GM19324 (cell line): ENCODE results near the gene ADARB2.
"Not testable (repeated sequence)": the region's sequence is repeated elsewhere in the genome, so short reads cannot be mapped to it uniquely, and the experiment has no call there.

ENCODE experiments used
- ATAC-seq: cut with Tn5 transposase; IDR thresholded peaks from one replicate; pipeline ENCODE4 v1.9.1; 2021; ENCODE audit warnings: mild to moderate bottlenecking, moderate library complexity; ENCODE audit not compliant: unreplicated experiment, low FRiP score

ADARB2 gene

DNA sequence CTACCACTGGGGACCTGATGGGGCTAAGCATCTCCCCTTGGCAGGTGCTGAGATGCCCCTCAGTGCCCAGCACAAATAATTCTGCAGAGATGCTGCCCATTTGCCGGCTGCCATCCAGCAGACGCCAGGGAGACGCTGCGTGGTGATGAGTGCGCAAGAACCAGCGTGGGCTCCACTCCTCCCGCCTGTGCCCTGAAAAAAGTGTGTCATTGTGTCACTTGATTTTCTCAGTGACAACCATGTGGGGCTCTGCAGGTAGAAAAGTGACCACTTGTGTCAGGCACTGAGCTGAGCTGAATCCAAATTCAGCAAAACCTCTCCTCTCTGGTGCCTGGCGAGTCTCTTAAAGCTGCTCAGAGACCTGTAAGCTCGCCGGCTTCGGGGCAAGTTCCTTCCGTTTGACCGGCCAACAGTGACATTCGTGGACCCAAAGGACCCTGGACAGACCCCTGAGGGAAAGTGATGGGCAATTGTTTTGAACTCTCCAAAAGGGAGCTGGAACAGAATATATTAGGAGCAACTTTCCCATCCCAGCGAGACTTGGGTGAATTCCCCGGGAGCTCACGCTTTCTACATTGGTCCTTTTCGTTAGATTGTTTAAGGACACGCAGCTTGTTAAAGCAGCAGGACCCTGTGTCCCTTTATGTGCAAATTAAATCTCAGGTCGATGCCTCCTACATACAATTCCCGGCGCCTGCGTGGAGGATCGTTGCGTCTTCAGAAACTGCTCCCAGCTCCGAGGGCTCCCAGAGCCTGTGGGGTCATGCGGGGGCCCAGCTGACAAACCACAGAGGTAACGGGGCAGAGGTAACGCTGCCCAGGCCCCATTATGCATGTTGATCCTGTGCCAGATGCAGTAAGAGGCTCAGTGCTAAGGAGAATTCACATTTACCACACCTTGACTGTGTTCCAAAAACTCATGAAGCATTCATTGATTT lies 332.7 kb downstream of the ADARB2 start:
- ATAC-seq: no peak

DNA sequence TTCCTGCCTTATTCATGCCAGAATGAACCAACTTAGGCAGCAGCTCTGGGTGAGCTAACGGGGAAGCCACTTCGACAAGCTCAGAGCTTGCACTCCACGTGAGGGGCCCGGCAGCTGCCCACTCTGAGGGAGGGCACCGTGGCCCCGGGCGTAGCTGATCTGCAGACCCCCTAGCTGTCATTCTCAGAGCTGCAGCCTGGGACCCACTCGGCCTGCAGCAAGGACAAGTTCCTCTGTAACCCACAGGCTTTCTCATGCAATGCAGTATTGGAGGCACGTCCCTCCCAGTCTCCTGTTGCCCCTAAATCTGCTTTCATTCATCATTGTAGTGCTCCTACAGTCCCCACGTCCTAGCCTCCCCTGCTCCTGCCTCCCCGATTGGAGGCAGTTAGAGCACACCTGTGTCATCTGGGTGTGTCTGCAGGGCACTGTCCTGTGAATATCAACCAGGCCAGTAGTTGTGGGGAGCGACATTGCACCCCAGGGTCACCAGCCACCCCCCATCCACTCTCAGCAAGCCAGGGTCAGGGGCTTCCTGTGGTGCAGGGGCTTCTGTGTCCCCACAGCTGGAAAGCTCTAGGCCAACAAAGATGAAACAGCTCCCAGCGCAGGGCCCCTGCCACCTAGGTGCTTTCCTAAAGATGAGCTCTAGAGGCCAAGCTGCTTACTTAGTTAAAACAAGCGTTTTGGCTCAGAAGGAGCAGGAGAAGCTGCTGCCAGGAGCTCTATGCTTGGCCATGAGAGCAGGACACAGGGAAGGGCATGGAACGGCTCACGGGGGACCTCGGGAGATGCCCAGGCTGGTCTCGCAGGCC lies 333.6 kb downstream of the ADARB2 start:
- no peak for ATAC-seq

DNA sequence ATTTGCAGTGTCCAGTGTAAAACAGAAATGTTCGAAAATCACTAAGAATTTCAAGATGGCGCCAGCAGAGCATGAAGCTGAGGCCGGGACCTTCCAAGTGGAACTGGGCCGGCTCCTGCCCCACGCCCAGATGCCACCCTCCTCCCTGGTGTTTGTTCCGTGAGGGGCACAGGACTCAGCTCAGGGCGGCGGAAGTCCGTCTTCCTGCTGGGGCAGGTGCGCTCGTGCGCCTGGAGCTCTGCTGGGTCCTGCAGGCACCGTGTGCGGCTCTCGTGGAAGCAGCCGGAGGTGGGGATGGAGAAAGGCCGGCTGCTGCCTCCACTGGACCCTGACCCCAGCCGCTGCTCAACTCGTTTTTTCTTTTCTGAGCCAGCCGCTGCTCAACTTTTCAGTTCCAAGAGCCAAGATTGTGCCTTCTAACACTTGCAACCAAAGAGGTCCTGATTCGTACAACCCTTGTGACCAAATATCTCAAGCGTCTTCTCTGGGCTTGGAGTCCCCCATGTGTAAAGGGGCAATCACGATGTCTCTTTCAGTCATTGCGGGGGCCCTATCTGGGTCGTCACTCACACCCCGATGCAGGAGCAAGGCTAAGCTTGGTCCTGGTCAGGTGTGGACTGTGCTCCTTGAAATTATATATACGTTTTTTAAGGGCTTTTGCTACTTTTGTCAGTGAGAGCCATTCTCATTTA lies 334.4 kb downstream of the ADARB2 start:
- no peak for ATAC-seq

DNA sequence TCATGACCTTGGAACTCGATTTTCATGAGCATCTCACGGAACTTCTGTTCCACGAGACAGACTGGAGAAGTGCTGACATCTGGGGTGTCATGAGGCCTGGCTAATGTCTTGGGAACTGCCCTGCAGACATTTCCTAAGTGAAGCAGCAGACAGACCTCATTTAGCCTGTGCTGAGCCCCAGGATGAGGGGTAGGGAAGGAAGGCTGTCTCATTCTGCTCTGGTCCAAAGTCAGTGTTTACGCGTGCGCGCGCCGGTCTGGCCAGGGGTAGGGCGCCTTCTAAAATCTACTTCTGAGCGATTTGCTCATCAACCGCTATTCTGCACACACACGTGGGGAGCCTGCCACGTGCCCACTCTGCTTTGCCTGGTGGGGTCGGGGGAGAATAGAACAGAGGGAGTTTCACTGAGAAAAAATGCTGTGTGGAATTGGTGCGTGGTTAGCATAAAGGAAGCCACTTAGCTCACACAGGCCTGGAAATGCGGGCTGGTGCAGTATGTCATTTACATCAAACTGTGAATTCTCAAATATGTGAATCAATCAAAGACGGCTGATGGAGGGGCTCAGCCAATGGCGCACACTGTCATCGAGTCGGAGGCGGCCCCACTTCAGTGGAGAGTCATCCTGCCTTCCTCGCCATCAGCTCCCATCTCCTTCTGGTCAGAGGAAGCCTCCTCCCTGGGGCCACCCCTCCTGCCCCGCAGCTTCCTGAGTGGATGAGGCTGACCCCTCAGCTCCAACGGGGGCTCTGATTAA lies 335.1 kb downstream of the ADARB2 start:
- no peak for ATAC-seq

DNA sequence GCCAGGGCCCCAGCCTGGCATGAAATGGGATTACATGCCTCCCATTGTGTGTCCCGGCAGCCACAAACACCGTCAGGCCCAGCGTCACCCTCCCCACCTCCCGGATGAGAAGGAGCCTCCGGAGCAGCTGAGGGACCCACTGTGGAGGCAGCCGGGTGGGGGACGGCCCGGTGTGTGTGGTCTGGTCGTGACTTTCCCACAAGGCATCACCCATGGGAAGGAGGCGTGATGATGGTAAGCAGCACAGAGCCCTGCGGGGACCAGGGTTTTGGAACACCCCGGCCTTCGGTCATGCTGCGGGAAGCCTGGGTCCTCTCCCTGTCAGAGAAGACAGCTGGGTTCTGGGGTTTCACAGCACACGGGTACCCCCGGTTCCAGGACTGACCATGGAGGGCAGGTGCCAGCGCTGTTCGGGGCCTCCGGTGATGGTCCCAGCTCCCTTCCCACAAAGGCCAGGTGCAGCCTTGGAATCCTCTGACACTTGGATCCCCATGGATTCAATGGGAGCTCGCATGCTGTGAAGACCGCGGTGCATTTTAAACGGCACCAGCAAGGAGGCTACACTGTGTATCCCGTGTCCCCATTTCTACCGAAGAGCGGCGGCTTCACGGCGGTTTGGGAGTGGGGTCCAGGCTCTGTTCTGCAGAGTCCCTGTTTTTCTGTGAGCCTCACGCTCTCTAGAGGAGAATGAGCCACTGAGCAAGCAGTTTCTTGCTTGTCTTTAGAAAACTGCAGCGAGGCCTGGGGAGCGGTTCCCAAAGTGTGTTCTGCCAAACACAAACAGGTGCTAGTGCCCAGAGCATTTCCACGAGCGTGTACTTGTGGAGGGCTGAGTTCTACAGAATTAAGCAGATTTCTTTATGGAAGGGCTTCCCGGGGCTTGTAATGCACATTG lies 336.0 kb downstream of the ADARB2 start:
- ATAC-seq: no peak

DNA sequence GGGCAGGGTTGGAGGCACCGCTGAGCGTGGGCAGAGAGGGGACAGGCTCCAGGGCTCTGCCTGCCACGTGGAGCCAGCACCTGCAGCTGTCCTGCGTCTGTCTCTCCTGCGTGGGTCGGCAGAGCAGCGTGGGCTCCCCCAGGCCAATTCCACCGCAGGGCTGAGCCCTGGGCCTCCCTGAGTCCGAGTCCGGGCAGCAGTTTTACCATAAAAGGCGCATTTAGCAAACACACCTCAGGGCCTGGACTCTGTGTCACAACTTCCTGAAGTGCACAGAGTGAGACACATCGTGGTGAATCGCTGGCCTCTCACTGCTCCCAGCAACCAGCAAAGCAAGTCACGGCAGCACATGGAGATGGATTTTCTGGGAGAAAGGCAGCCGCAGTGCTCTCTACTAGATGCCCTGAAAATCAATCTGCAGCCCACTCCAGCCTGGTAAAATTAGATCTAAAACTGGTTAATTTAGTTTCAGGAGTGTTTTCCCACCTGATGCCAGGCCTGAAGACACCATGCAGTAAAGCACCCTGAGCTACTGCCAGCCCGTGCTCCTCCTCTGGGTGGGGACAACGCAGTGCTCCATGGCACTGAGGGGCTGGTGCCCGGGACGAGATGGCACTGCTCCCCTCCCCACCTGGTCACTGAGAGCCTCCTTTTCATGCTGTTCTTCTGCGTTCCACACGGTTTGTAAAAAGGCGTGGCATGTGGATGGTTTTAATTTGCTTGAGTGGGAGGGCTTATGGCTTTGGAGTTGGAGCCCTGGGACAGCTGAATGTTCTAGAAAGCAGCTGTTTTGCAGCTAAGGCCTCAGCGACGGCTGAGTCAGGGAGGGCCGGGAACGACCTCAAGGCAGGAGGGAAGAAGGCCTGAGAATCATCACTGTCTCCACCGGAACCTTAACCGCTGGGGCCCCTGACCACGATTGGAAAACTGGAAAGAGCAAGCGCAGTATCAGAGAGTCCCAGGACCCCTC lies 336.9 kb downstream of the ADARB2 start:
- no peak for ATAC-seq

DNA sequence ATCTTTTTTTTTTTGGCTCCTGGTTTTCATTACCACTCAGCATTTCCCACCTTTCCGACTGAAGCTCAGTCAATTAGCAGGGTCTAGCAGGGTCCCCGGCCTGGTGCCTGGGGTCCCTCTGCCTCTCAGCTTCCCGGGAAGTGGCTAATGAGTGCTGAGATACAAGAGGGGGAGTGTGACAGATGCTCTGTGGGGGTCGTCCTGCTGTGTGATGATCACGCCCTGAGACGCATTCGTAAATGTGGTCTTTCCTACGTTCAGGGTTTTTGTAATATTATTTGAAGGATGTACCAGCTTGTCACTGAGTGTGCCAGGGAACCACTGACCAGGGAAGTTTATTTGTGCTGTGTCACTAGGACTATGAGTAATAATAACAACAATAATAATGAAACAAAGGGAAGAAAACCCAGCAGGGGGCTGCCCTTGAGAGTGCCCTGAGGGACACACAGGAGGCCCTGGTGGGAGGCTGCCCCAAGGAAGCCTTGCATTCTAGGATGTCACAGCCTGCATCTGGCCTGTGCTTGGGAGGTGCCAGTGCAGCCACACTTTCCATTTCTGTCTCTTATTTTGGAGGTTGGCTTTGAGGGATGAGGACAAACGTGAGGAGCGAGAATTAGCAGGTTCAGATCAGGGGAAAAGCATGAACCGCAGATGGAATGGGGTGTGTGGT lies 337.8 kb downstream of the ADARB2 start:
- no peak for ATAC-seq

DNA sequence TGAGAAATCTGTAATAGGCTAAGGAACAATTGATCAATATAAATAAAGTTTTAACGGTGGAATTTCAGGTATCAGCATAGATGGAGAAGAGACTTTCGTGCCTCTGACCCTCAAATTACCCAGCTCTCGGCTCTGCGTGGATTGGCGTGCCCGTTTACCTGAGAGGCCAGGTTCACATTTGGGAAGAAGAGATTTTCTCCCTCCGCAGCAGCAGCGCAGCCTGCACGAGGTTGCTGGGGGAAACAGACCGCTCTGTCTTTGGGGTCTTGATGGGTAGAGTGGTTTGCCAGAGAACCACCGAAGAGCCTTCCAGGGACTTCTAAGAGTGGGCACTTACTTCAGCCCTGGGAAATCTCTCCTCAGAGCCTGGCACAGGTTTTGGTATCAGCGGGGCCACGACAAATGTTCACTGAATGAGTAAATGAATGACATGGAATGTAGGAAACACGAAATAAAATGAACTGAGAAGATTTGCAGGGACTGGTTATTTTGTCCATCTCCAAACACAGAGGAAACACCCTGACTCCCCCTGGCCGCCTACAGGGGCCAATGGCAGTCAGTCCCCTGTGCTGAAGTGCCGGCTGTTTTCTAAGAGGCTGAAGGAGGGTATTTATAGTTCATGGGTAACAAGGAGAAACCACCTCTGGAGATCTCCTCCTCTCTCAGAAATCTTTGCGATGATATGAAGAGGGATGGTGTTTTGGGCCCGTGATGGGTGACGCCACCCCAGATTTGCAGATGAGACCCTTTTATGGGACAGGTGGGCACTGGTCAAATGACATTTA lies 338.5 kb downstream of the ADARB2 start:
- no peak for ATAC-seq

DNA sequence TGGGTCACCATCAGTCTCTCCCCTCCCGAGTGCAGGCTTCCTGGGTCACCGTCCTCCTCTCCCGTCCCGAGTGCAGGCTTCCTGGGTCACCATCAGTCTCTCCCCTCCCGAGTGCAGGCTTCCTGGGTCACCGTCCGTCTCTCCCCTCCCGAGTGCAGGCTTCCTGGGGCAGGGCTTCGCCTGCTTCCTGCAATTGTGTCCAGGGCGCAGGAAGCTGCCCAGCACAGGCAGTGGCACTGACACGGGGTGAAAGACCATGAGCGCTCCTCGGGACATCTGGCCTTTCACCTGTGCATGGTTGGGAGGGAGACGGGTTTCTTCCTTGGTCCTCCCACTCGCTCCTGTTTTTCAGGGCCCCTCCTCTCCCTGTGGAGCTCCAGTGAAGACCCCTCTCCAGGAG lies 339.2 kb downstream of the ADARB2 start:
- not testable (repeated sequence) for ATAC-seq

DNA sequence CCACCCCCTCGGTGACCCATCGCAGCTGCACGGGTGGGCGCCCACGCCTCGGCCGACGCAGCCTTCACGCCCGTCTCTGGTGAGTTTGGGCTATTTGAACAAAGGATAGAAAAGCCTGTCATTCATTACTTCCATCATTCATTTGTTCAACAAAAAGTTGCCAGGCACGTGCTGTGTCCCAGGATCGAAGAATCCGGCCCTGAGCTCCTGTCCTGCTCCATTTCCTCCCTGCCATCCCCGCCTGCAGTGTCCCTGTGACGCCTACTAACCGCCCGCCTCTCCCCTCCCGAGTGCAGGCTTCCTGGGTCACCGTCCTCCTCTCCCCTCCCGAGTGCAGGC lies 341.1 kb downstream of the ADARB2 start:
- ATAC-seq: no peak

DNA sequence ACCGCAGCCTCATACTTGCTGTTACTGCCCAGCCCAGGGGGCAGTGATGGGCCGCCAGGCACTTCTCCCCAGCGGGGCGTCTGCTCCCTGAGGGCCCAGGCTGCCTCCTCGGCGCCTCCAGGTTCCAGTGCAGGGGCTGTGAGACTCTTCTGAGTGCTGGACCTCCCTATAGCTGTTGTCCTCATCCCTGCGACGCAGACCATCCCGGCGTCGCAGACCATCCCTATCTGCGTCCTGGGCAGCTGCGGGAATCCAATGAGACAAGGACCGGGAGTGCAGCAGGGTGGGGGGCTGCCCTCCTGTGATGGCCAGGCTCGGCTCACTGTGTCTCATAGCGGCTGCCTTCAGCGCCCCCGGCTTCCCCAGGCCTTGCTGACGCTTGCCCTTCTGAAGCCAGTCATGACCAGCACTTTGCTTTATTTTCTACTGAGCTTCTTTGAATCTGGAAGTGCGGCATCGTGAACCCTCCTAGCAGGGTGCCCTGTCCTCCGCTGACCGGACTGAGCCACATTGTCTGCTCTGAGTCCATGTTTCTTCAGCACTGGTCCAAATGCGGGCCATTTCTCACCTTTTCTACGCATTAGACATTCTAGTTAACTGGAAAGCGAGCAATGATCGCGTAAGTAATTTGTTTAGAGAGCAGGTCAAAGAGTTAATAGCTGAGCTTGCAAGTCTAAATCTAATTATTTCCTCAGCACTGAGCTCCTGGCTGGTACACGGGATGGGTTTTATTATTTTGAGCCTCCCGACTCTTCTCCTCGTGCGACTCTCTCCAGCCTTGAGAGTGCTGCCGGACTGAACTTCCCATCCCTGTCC lies 341.6 kb downstream of the ADARB2 start:
- no peak for ATAC-seq

DNA sequence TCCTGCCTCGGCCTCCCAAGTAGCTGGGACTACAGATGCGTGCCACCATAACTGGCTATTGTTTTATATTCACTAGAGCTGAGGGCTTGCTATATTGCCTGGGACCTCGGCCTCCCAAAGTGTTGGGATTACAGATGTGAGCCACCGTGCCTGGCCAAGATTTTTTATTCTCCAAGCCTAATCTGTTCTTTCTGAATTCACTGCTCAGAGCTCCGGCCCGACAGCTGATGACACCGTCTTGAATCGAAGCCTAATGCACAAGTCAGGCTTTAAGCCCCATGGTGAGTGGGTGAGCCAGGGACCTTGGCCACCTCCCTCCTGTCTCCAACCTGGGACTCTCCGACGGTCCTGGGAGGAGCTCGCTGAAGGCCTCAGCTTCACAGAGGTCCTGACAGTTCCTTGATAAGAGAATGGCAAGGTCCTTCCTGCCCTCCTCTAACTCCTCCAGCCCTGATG lies 342.3 kb downstream of the ADARB2 start:
- no peak for ATAC-seq

DNA sequence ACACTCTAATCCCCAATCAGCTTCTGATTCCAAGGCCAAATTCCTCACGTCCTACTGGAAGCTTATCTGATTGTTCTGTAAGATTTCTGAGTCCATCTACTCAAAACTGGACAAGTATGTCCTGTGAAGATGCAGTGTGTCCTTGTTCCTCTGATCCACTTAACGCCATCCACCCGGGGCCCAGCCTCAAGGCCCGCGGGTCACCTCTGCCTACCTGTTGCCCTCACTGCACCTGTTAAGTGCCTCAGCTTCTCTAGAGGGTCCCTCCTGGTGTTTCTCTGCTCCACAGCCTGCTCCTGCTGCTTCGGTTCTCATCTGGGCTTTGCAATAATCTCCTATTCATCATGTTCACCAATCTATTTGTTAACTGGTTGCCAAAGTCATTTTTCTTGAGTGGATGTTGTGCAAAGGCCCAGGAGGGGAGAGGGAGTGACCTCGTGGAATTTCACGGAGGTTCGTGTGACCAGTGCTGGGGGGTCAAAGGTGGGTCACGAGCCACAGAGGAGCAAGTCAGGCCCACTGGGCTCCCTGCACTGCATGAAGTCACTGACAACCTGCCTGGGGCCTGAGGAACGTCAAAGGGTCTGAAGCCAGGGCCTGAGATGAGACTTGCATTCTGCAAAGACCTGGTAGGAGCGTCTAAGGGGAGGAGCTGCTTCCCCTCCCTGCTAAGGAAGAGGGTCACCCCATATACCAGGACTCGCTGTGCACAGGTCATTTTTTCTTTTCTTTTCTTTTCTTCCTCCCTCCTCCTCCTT lies 343.0 kb downstream of the ADARB2 start:
- no peak for ATAC-seq

DNA sequence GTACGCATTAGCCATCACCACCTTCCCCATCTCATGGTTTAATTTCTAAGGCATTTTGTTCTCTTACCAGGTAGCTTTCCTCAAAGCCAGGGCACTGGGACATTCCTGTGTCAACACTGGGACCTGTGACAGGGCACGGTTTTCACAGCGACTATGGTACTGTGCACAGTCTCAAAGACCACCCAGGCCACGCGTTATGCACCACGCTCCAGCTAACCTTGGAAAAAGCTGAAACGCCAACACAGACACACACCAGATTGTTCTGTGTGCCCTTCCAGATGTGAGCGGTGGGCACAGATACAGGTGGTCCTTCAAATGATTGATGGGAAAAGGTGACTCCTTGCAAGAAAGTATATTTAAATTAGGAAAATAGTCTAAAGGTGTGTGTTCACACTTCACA lies 343.8 kb downstream of the ADARB2 start:
- ATAC-seq: no peak

DNA sequence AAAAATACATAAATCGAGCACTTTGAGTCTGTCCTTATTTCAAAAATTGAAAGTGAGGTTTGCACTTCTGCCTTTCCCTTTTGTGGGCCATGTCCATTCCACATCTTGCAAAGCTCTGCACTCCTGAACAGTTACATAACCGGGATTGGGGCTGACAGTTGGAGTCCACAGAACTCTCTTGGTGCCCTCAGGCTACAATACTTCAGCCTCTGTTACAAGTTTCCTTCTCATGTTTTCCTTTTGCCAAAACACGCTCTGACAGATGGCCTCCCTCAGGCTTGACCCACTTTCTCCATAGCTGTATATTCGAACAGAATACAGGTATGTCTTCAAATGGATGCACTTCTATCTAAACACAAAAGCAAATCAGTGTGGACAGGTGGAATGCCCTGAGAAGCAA lies 345.2 kb downstream of the ADARB2 start:
- no peak for ATAC-seq
